GM23338 (cell line): ENCODE measurements around the gene TEX54. TPM values are rescaled to one million over a fixed set of nuclear protein-coding genes. Genes with fewer than 3 reads are reported as not detected.

Experiments
- ATAC-seq: fragments of 200-7000 bp; cut with Tn5 transposase; 3 replicates; pipeline ENCODE4 v1.9.1; 2020
- DNase-seq: peaks from one replicate; pipeline ENCODE4 v3.0.0-alpha.2; 2015; ENCODE audit warnings: low spot score
- H2AFZ ChIP-seq: fragments of 200-600 bp; sonication (generic); 2 replicates; pipeline ENCODE4 v1.8.0; 2016; ENCODE audit warnings: antibody characterized with exemption, mild to moderate bottlenecking, moderate library complexity
- H3F3A ChIP-seq: fragments of 200-600 bp; sonication (generic); replicated peaks from 2 replicates; pipeline ENCODE4 v1.8.0; 2017; ENCODE audit warnings: antibody characterized with exemption, mixed run types, low read depth
- H3K27ac ChIP-seq: fragments of 200-600 bp; sonication (generic); 2 replicates; pipeline ENCODE4 v1.6.1; 2016; ENCODE audit warnings: low read depth
- H3K27me3 ChIP-seq: fragments of 200-600 bp; sonication (generic); 2 replicates; pipeline ENCODE4 v1.8.0; 2016; ENCODE audit warnings: mild to moderate bottlenecking, mixed run types, moderate library complexity; ENCODE audit not compliant: insufficient read depth
- H3K36me3 ChIP-seq: fragments of 200-600 bp; sonication (generic); 2 replicates; pipeline ENCODE4 v1.8.0; 2016; ENCODE audit warnings: mild to moderate bottlenecking; ENCODE audit not compliant: insufficient read depth
- H3K4me1 ChIP-seq: fragments of 200-600 bp; sonication (generic); 2 replicates; pipeline ENCODE4 v1.8.0; 2016; ENCODE audit warnings: mild to moderate bottlenecking, moderate library complexity; ENCODE audit not compliant: insufficient read depth
- H3K4me2 ChIP-seq: fragments of 200-600 bp; sonication (generic); 2 replicates; pipeline ENCODE4 v1.7.1; 2017; ENCODE audit warnings: mixed run types
- H3K4me3 ChIP-seq: fragments of 200-600 bp; sonication (generic); 2 replicates; pipeline ENCODE4 v1.6.1; 2016; ENCODE audit warnings: mixed run types
- H3K79me2 ChIP-seq: fragments of 200-600 bp; sonication (generic); replicated peaks from 2 replicates; pipeline ENCODE4 v1.8.0; 2017; ENCODE audit warnings: mild to moderate bottlenecking; ENCODE audit not compliant: insufficient read depth
- H3K9me2 ChIP-seq: fragments of 200-600 bp; sonication (generic); 2 replicates; pipeline ENCODE4 v1.8.0; 2017; ENCODE audit not compliant: insufficient read depth
- H4K20me1 ChIP-seq: fragments of 200-600 bp; sonication (generic); replicated peaks from 2 replicates; pipeline ENCODE4 v1.8.0; 2017; ENCODE audit warnings: mild to moderate bottlenecking; ENCODE audit not compliant: insufficient read depth
- H3K27ac Mint-ChIP-seq: 2 replicates; pipeline ENCODE4 v1.8.0; 2020; ENCODE audit warnings: inconsistent platforms, mild to moderate bottlenecking, moderate library complexity, mixed read lengths
- H3K27me3 Mint-ChIP-seq: 3 replicates; pipeline ENCODE4 v1.8.0; 2022; ENCODE audit warnings: low read depth, mild to moderate bottlenecking, moderate library complexity, mixed read lengths, inconsistent platforms; ENCODE audit not compliant: insufficient read depth, poor library complexity
- H3K36me3 Mint-ChIP-seq: 3 replicates; pipeline ENCODE4 v1.8.0; 2021; ENCODE audit warnings: low read depth, mild to moderate bottlenecking, inconsistent platforms, moderate library complexity, mixed read lengths
- H3K4me1 Mint-ChIP-seq: 3 replicates; pipeline ENCODE4 v1.8.0; 2020; ENCODE audit warnings: mild to moderate bottlenecking, inconsistent platforms, mixed read lengths
- H3K4me3 Mint-ChIP-seq: 3 replicates; pipeline ENCODE4 v1.8.0; 2021; ENCODE audit warnings: moderate library complexity, mild to moderate bottlenecking, inconsistent platforms, mixed read lengths
- H3K9me3 Mint-ChIP-seq: 3 replicates; pipeline ENCODE4 v1.8.0; 2020; ENCODE audit warnings: moderate library complexity, mild to moderate bottlenecking, inconsistent platforms, mixed read lengths
- CREB1 ChIP-seq: fragments of 250-450 bp; sonication (Bioruptor Pico); IDR thresholded peaks from 2 replicates; pipeline ENCODE4 v1.5.0; 2020; ENCODE audit warnings: low read depth, mild to moderate bottlenecking, moderate library complexity
- EZH2 ChIP-seq: fragments of 200-600 bp; sonication (generic); IDR thresholded peaks from one replicate; pipeline ENCODE4 v1.8.0; 2017; ENCODE audit warnings: antibody characterized with exemption, mild to moderate bottlenecking, low read depth; ENCODE audit not compliant: unreplicated experiment
- EZH2phosphoT487 ChIP-seq: fragments of 200-600 bp; sonication (generic); IDR thresholded peaks from one replicate; pipeline ENCODE4 v1.8.1; 2018; ENCODE audit warnings: antibody characterized with exemption; ENCODE audit not compliant: unreplicated experiment
- NANOG ChIP-seq: IDR thresholded peaks from 2 replicates; pipeline ENCODE4 v1.6.1; 2016; ENCODE audit warnings: antibody characterized with exemption, borderline replicate concordance
- POLR2AphosphoS5 ChIP-seq: IDR thresholded peaks from 2 replicates; pipeline ENCODE4 v1.6.1; 2016; ENCODE audit warnings: antibody characterized with exemption, low read depth
- REST ChIP-seq: IDR thresholded peaks from one replicate; pipeline ENCODE4 v1.6.1; 2018; ENCODE audit warnings: antibody characterized with exemption; ENCODE audit not compliant: unreplicated experiment
- STAT1 ChIP-seq: IDR thresholded peaks from one replicate; pipeline ENCODE4 v1.6.1; 2016; ENCODE audit warnings: antibody characterized with exemption; ENCODE audit not compliant: unreplicated experiment
- ZNF114 ChIP-seq: fragments of 250-450 bp; sonication (Bioruptor Pico); IDR thresholded peaks from 2 replicates; pipeline ENCODE4 v1.5.0; 2020; ENCODE audit warnings: mild to moderate bottlenecking, moderate library complexity
- ZNF331 ChIP-seq: fragments of 250-450 bp; sonication (Bioruptor Pico); IDR thresholded peaks from 2 replicates; pipeline ENCODE4 v1.5.0; 2020; ENCODE audit warnings: low read depth, mild to moderate bottlenecking, moderate library complexity
- ZNF462 ChIP-seq: fragments of 250-450 bp; sonication (Bioruptor Pico); IDR thresholded peaks from 2 replicates; pipeline ENCODE4 v1.5.0; 2020; ENCODE audit warnings: mild to moderate bottlenecking, moderate library complexity
- long read RNA-seq: library from polyadenylated mRNA; unstranded; transcript quantifications from one replicate; pipeline ENCODE4 v2.0.0, GENCODE V29; 2020; ENCODE audit not compliant: unreplicated experiment
- polyA plus RNA-seq: library from polyadenylated mRNA; unstranded; fragments of >200 nt; fragmentation: Nextera tagmentation; extraction: Ambion mirVana; gene quantifications from 2 replicates; pipeline ENCODE4 v1.2.1, GENCODE V29; 2016
- total RNA-seq: library from RNA; depleted of rRNA; stranded (reverse); fragments of >200 nt; shearing (Covaris generic); gene quantifications from 2 replicates; pipeline ENCODE4 v1.2.3, GENCODE V29; 2014; rRNA removed
- TF ChIP-seq, protein P1 (sequence below): IDR thresholded peaks from 2 replicates; pipeline ENCODE4 v1.6.1; 2016; ENCODE audit warnings: antibody characterized with exemption

TEX54 gene
- total RNA-seq (not detected in 2 replicates), polyA plus RNA-seq (1.3 and 1.9 TPM in 2 replicates)
- long read RNA-seq, result 0 reads

GRCh38 chr11:62832336-62833234, at the start of gene TEX54:
Gene TEX54, minus strand, starts transcription at chr11:62832841.
- Mint-ChIP-seq H3K9me3 (no peaks in the 10 kb centered on the region; the same call in 2 of the 3 replicates), H3K4me3 (peak within 1 kb of the TSS; percentile 94), H3K27ac (peak within 1 kb of the TSS; percentile 100), H3K36me3 (peaks cover 62% of the 10 kb centered on the region), H3K27me3 (peaks cover 18% of the 10 kb centered on the region), H3K4me1 (peaks cover 21% of the 10 kb centered on the region)
- peaks cover 46% of the 10 kb centered on the region; the same call in 1 of the 2 replicates for H3F3A ChIP-seq
- no peak within 1 kb of the TSS for H2AFZ ChIP-seq
- peak within 1 kb of the TSS; percentile 96 for H3K27ac ChIP-seq
- TF ChIP-seq REST (no peak), ZNF114 (no peak), EZH2 (no peak), EZH2phosphoT487 (no peak), ZNF462 (CRISPR knock-in tag) (no peak), NANOG (no peak), STAT1 (no peak), CREB1 (CRISPR knock-in tag) (no peak), ZNF331 (CRISPR knock-in tag) (no peak), POLR2AphosphoS5 (no peak)
- TF ChIP-seq, protein P1, sequence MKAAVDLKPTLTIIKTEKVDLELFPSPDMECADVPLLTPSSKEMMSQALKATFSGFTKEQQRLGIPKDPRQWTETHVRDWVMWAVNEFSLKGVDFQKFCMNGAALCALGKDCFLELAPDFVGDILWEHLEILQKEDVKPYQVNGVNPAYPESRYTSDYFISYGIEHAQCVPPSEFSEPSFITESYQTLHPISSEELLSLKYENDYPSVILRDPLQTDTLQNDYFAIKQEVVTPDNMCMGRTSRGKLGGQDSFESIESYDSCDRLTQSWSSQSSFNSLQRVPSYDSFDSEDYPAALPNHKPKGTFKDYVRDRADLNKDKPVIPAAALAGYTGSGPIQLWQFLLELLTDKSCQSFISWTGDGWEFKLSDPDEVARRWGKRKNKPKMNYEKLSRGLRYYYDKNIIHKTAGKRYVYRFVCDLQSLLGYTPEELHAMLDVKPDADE, result no peak; the same call in 1 of the 2 replicates
- H3K4me1 ChIP-seq, result peaks cover 14% of the 10 kb centered on the region
- DNase-seq, result no peak
- ATAC-seq, result peak; percentile 6
- peaks cover 50% of the 10 kb centered on the region for H3K79me2 ChIP-seq
- H3K27me3 ChIP-seq, result no peaks in the 10 kb centered on the region
- H3K9me2 ChIP-seq, result no peaks in the 10 kb centered on the region
- peak within 1 kb of the TSS; percentile 93 for H3K4me3 ChIP-seq
- peak within 1 kb of the TSS; percentile 93 for H3K4me2 ChIP-seq
- peaks cover 14% of the 10 kb centered on the region for H4K20me1 ChIP-seq
- peaks cover 21% of the 10 kb centered on the region for H3K36me3 ChIP-seq
